ENCODE results near the gene PRKAA1.
"Not testable (repeated sequence)": the region's sequence is repeated elsewhere in the genome, so short reads cannot be mapped to it uniquely, and the experiment has no call there.

Gene PRKAA1

DNA sequence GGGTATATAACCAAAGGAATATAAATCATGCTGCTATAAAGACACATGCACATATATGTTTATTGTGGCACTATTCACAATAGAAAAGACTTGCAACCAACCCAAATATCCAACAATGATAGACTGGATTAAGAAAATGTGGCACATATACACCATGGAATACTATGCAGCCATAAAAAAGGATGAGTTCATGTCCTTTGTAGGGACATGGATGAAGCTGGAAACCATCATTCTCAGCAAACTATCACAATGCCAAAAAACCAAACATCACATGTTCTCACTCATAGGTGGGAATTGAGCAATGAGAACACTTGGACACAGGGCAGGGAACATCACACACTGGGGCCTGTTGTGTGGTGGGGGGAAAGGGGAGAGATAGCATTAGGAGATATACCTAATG lies 87.6 kb downstream of the PRKAA1 start:
- H3K9me3 ChIP-seq (ENCODE audit: control insufficient read depth, low read length); DNase-seq; H3K27ac ChIP-seq (ENCODE audit: insufficient read depth, low read length, poor library complexity, severe bottlenecking); H3K4me1 ChIP-seq (ENCODE audit: control insufficient read depth, insufficient read depth, low read length, poor library complexity, severe bottlenecking); H3K36me3 ChIP-seq (ENCODE audit: control insufficient read depth, insufficient read depth, low read length); H3K27me3 ChIP-seq (replicated peaks; ENCODE audit: control insufficient read depth, insufficient read depth, low read length, poor library complexity, severe bottlenecking); H3K4me3 ChIP-seq (ENCODE audit: insufficient read depth, low read depth, low read length, poor library complexity, severe bottlenecking): not testable (repeated sequence)

All from effector memory CD4-positive, alpha-beta T cell (primary cell).